ENCODE data around the gene PALB2. TPM values are rescaled to one million over a fixed set of nuclear protein-coding genes. Genes with fewer than 3 reads are reported as not detected.

Gene PALB2
- total and polyA plus RNA-seq, 2 of the 13 experiments (the other 11 are each of a cell fraction or from before 2014, with no cell fraction given): 12.1 to 40.9 TPM

- peak; percentile 89 for TF ChIP-seq TAF1 (CRISPR knock-in tag; IDR thresholded peaks at IDR 0.05)
- peak; percentile 98 for TF ChIP-seq ZNF766 (CRISPR knock-in tag; IDR thresholded peaks at IDR 0.05; ENCODE audit: borderline replicate concordance)
- peak; percentile 98 for TF ChIP-seq POGK (CRISPR knock-in tag; conservative IDR thresholded peaks at IDR 0.05)
- TF ChIP-seq ZNF576 (CRISPR knock-in tag; IDR thresholded peaks at IDR 0.05): peak; percentile 95; the same call in 1 of the 2 replicates
- TF ChIP-seq ATF3 (CRISPR knock-in tag; IDR thresholded peaks at IDR 0.05): no peak
- no peak for TF ChIP-seq SCMH1 (CRISPR knock-in tag; IDR thresholded peaks at IDR 0.05; ENCODE audit: borderline replicate concordance)
- peak; percentile 73; the same call in 1 of the 2 replicates for TF ChIP-seq BCL3 (CRISPR knock-in tag; IDR thresholded peaks at IDR 0.05)
- no peak; the same call in 1 of the 2 replicates for TF ChIP-seq ZKSCAN8 (CRISPR knock-in tag; IDR thresholded peaks at IDR 0.05; ENCODE audit: borderline replicate concordance)
- TF ChIP-seq SKI (IDR thresholded peaks at IDR 0.05; ENCODE audit: partially characterized antibody): peak; percentile 28
- peak; percentile 99 for TF ChIP-seq KAT8 (CRISPR knock-in tag; IDR thresholded peaks at IDR 0.05)
- no peak; the same call in 1 of the 2 replicates for TF ChIP-seq MEIS1 (CRISPR knock-in tag; IDR thresholded peaks at IDR 0.05; ENCODE audit: borderline replicate concordance)
- TF ChIP-seq ZNF18 (CRISPR knock-in tag; IDR thresholded peaks at IDR 0.05; ENCODE audit: insufficient replicate concordance): no peak
- peak; percentile 97 for TF ChIP-seq KLF12 (CRISPR knock-in tag; IDR thresholded peaks at IDR 0.05; ENCODE audit: borderline replicate concordance)
- TF ChIP-seq FOXK1 (CRISPR knock-in tag; IDR thresholded peaks at IDR 0.05; ENCODE audit: borderline replicate concordance, low read depth): peak; percentile 92
- peak; percentile 71 for TF ChIP-seq FOXO1 (CRISPR knock-in tag; IDR thresholded peaks at IDR 0.05)
- TF ChIP-seq CHD4 (IDR thresholded peaks at IDR 0.05; ENCODE audit: borderline replicate concordance, low read length): no peak
- TF ChIP-seq SP4 (CRISPR knock-in tag; IDR thresholded peaks at IDR 0.05): peak; percentile 89
- TF ChIP-seq ZBTB10 (CRISPR knock-in tag; IDR thresholded peaks at IDR 0.05; ENCODE audit: borderline replicate concordance): peak; percentile 100
- no peak for TF ChIP-seq CC2D1A (CRISPR knock-in tag; IDR thresholded peaks at IDR 0.05)
Observed at GRCh38 chr16:23640931-23641765, at the start of gene PALB2, which contains the start of gene DCTN5 (continued).

Measured in HepG2 (cell line).